Choroid plexus epithelial cell (primary cell): ENCODE results near the gene PTCHD4.

ENCODE experiments used
- DNase-seq: peaks from one replicate; pipeline ENCODE4 v3.0.0-alpha.2; 2010; ENCODE audit warnings: low read depth
- H3K4me3 ChIP-seq: 2 replicates; pipeline ENCODE4 v1.5.1; 2011; ENCODE audit warnings: low read depth, mild to moderate bottlenecking, control low read depth, low read length, moderate library complexity
- TF ChIP-seq, protein P1 (sequence below): conservative IDR thresholded peaks from 2 replicates; pipeline ENCODE4 v1.5.1; 2011; ENCODE audit warnings: low read depth, mild to moderate bottlenecking, control low read depth, inconsistent platforms, low read length, moderate library complexity

PTCHD4 gene

DNA sequence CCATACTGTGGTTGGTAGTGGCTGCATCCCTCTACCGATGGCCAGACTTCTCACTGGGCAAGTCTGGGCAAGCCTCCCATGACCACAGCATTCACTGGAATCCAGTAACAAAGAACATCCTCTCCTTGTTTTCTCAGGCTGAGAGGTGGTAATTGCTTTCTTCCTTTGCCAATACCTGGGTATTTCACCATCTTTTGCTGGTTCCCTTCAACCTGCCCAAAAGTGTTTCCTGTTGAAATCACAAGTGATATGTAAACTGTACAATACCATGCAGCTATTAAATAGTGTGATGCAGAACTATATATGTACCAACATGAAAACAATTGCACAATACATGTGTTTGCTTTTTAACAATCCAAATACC is at the start of gene PTCHD4:
Gene PTCHD4 (minus strand): TSS at position 55 of the 364 bp plus-strand sequence. CDS start 42,240 bp downstream, outside the sequence.
- DNase-seq = peak; percentile 65
- TF ChIP-seq, protein P1, sequence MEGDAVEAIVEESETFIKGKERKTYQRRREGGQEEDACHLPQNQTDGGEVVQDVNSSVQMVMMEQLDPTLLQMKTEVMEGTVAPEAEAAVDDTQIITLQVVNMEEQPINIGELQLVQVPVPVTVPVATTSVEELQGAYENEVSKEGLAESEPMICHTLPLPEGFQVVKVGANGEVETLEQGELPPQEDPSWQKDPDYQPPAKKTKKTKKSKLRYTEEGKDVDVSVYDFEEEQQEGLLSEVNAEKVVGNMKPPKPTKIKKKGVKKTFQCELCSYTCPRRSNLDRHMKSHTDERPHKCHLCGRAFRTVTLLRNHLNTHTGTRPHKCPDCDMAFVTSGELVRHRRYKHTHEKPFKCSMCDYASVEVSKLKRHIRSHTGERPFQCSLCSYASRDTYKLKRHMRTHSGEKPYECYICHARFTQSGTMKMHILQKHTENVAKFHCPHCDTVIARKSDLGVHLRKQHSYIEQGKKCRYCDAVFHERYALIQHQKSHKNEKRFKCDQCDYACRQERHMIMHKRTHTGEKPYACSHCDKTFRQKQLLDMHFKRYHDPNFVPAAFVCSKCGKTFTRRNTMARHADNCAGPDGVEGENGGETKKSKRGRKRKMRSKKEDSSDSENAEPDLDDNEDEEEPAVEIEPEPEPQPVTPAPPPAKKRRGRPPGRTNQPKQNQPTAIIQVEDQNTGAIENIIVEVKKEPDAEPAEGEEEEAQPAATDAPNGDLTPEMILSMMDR = no peak
- H3K4me3 ChIP-seq = peak within 1 kb of the TSS; percentile 48

DNA sequence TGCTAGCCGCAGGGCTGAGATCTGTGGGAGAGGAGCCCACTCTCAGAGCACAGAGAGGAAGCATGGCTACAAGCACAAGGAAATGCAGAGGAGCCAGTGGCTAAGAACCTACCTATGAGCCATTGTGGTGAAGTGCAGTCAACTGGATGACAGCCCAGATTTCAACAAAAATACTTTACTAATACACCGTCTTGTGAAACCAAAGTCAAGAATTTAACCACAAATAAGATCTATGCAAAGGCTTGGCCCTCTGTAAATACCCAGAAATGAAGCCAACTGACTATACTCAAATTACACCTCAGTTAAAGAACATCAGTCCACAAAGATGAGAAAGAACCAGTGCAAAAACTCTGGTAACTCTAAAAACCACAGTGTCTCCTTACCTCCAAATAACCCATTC is 40.1 kb upstream of the PTCHD4 start:
- TF ChIP-seq, protein P1 = no peak
- DNase-seq = peak; percentile 91
- no peak overlapping the region for H3K4me3 ChIP-seq

DNA sequence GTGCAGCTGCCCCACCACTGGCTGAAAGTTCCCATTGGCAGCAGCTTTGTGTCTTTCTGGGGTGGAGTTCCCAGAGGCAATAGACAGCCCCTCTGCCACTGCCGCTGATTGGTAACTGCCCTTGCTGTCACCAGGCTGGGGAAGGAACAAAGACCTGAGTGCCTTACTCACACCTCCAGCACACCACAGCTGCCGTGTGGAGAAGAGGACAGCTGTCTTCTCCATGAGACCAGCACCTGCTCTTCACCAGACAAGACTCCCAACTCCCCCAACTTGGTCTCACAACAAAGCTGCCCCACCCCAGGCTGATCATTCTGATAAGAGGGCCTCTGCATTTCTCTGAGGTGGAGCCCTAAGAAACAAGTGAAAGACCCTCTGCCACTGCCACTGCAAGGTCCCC is 39.7 kb upstream of the PTCHD4 start:
- DNase-seq = no peak
- H3K4me3 ChIP-seq = no peak overlapping the region
- TF ChIP-seq, protein P1 = no peak

DNA sequence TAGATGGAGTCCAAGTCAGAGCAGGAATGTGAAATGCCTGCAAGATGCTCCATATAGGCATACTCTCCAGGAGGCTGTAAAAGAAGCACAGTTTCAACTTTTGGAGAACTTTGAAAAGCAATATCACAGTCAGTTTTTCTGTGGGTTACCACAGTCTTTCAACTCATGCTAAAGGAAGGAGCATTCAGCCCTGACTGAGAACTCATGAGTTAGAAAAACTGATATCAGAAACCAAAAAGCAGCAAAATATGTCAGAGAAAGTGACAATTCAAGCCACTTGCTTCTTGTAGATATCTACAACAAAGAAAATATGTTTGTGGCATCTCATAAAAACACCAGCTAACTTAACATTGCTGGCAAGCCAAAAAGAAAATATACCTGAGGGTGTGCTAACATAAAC is 36.1 kb upstream of the PTCHD4 start:
- H3K4me3 ChIP-seq = no peak overlapping the region
- TF ChIP-seq, protein P1 = no peak
- DNase-seq = no peak

DNA sequence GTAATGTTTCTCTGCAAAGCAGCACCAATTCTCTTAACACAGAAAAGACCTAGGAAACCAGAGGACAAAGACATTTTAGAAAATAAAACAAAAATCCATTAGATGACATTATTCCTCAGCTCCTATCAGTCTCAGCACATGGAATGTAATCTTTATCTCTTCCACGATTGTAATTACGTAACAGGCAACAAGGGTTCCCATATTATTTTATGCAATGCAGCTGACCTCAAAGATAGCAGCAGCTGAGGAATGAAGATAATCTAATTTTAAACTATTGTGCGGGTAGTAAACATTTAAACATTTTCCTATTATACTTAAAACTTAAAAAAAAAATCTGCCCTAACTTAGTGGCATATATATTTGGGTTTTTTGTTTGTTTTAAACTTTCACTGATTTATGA is 33.0 kb upstream of the PTCHD4 start:
- peak; percentile 52 for DNase-seq
- H3K4me3 ChIP-seq = no peak overlapping the region
- TF ChIP-seq, protein P1 = no peak

DNA sequence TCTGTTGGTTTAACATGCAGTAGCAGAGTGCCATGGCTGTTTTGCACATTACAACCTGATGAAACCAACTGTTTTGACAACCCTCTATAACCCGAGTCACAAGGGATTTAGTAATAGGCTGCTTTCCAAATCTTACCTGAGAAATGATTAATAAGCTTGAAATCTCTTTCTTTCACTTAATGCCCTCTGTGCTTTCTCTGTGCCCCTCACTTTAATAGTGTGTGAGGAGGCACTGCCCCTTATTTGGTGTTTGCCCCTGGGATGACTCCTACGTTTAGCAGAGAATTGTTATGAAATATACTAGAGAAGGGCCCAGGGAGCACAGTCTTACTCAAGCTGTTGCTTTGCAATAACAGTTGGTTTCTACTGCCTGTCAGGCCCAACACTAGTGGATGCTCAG is 31.0 kb upstream of the PTCHD4 start:
- DNase-seq = peak; percentile 42
- TF ChIP-seq, protein P1 = no peak
- H3K4me3 ChIP-seq = no peak overlapping the region

DNA sequence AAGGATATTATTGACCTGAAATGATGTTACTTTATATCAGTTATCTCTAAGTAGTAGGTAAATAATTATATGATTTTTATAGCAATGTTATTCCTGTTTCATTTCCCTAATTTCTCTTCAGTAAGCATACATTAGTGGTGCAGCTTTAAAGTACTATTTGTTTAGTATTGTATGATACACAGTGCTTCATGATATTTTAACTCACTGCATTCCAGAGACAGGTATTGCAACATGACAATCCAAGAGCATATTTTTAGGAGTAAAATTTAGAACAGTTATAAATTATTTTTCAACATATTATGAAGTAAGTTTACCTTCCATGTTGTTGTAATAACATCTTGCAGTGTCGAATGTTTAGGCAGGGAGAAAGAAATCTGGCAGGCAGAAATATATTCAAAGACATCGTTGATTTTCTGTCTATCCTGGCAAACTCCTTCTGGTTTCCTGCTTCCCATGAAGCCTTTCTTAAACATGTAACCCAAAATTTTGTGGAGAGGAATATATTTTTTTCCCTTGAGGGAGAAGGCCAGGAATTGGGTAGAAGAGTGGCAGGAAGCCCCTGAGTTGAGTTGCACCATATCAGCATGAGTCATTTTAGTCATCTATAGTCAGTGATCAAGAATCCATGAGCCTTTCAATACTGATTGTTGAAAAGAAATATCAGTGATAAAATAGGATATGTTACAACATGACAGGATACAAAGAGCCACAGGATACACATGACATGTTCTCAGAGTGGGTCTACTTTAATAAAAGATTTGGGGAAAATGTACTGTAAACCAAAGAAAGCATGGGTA is 29.0 kb upstream of the PTCHD4 start:
- no peak for DNase-seq
- H3K4me3 ChIP-seq = no peak overlapping the region
- TF ChIP-seq, protein P1 = no peak
